CD4-positive, CD25-positive, alpha-beta regulatory T cell (primary cell): Measurements from ENCODE around the gene UBE2U. TPM values are rescaled to one million over a fixed set of nuclear protein-coding genes. Genes with fewer than 3 reads are reported as not detected.

Experiments
- ATAC-seq, 2 donors: fragments of 150-1000 bp; cut with Tn5 transposase; one replicate each; pipeline ENCODE4 v1.10.0; 2021; ENCODE audit warnings: low read depth in 2 of 2, moderate number of reproducible peaks in 2 of 2, moderate library complexity in 1 of 2
- DNase-seq, 3 donors: peaks; one replicate each; pipeline versions ENCODE4 v3.0.0 to v3.0.0-alpha.2; 2012 to 2022; ENCODE audit warnings: mixed read lengths in 1 of 3
- H3K27ac ChIP-seq: one replicate; pipeline ENCODE4 v1.7.0; 2013; ENCODE audit warnings: mild to moderate bottlenecking, low read length; ENCODE audit not compliant: insufficient read depth, poor library complexity, severe bottlenecking
- H3K27me3 ChIP-seq: one replicate; pipeline ENCODE4 v1.7.0; 2013; ENCODE audit warnings: low read length; ENCODE audit not compliant: control insufficient read depth, insufficient read depth
- H3K36me3 ChIP-seq: one replicate; pipeline ENCODE4 v1.7.0; 2013; ENCODE audit warnings: mild to moderate bottlenecking, low read length, moderate library complexity; ENCODE audit not compliant: control insufficient read depth, insufficient read depth
- H3K4me1 ChIP-seq: 2 replicates; pipeline ENCODE4 v1.7.0; 2013; ENCODE audit warnings: mild to moderate bottlenecking, low read length; ENCODE audit not compliant: insufficient read depth, control insufficient read depth, poor library complexity, severe bottlenecking
- H3K4me3 ChIP-seq: one replicate; pipeline ENCODE4 v1.7.0; 2013; ENCODE audit warnings: low read depth, mild to moderate bottlenecking, low read length, moderate library complexity
- H3K9me3 ChIP-seq, 2 experiments: 1 replicate in 1 of 2; 2 replicates in 1 of 2; pipeline ENCODE4 v1.7.0; 2013; ENCODE audit warnings: low read length in 2 of 2, mild to moderate bottlenecking in 1 of 2, moderate library complexity in 1 of 2; ENCODE audit not compliant: control insufficient read depth in 2 of 2
- H3K27ac Mint-ChIP-seq, 3 donors: one replicate each; pipeline ENCODE4 v1.8.0; 2020 to 2022; ENCODE audit warnings: mild to moderate bottlenecking in 3 of 3, mixed read lengths in 3 of 3, moderate library complexity in 2 of 3
- H3K27me3 Mint-ChIP-seq: one replicate; pipeline ENCODE4 v1.8.0; 2022; ENCODE audit warnings: mild to moderate bottlenecking, mixed read lengths
- H3K36me3 Mint-ChIP-seq: one replicate; pipeline ENCODE4 v1.8.0; 2020; ENCODE audit warnings: mixed read lengths
- H3K4me1 Mint-ChIP-seq, 4 donors: one replicate each; pipeline ENCODE4 v1.8.0; 2020 to 2022; ENCODE audit warnings: mixed read lengths in 4 of 4, mild to moderate bottlenecking in 1 of 4
- H3K4me3 Mint-ChIP-seq, 4 donors: one replicate each; pipeline ENCODE4 v1.8.0; 2020 to 2022; ENCODE audit warnings: mild to moderate bottlenecking in 4 of 4, mixed read lengths in 4 of 4, moderate library complexity in 3 of 4
- H3K9me3 Mint-ChIP-seq, 7 donors: one replicate each; pipeline ENCODE4 v1.8.0; 2020 to 2022; ENCODE audit warnings: mixed read lengths in 7 of 7, mild to moderate bottlenecking in 3 of 7, moderate library complexity in 2 of 7
- polyA plus RNA-seq, 4 donors: library from polyadenylated mRNA; unstranded; fragments of 300-500 nt; fragmentation: Illumina TruSeq; gene quantifications; one replicate each; pipeline ENCODE4 v1.2.3, GENCODE V29; 2021
- total RNA-seq: library from RNA; stranded (reverse); gene quantifications from one replicate; pipeline ENCODE4 v1.2.3, GENCODE V29; 2022

UBE2U gene
- total and polyA plus RNA-seq, 5 donors from 2014 or later = not detected

DNA sequence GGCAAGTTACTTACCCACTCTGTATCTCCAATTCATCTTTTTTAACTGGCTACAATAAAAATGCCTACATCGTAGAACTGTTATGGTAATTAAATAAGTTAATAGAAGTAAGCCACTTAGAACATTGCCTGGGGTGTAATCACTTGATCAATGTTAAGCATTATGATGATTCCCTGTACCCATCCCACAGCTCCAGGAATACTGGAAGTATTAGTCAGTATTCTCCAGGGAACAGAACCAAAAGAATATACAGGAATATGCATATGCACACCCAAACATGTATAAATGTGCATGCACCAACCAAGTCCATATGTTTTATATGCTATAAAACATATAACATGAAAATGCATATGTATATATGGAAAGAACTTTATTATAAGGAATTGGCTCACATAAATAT is 107.3 kb downstream of the UBE2U start:
- no peaks in the 10 kb centered on the region for H3K4me1 ChIP-seq
- DNase-seq (no peak), ATAC-seq (no peak)
- H3K27me3 ChIP-seq = no peaks in the 10 kb centered on the region
- H3K4me3 Mint-ChIP-seq = no peak overlapping the region
- H3K36me3 Mint-ChIP-seq = no peaks in the 10 kb centered on the region
- no peak overlapping the region for H3K27ac ChIP-seq
- peaks cover 7% of the 10 kb centered on the region for H3K27me3 Mint-ChIP-seq
- no peak overlapping the region for H3K4me3 ChIP-seq
- H3K27ac Mint-ChIP-seq = no peak overlapping the region
- H3K9me3 Mint-ChIP-seq = no peaks in the 10 kb centered on the region
- no peaks in the 10 kb centered on the region for H3K4me1 Mint-ChIP-seq
- no peaks in the 10 kb centered on the region for H3K9me3 ChIP-seq
- no peaks in the 10 kb centered on the region for H3K36me3 ChIP-seq

- H3K9me3 Mint-ChIP-seq = no peaks in the 10 kb centered on the region
- DNase-seq = no peak
- Histone ChIP-seq H3K27me3 (no peaks in the 10 kb centered on the region), H3K27ac (no peak overlapping the region), H3K9me3 (no peaks in the 10 kb centered on the region), H3K36me3 (no peaks in the 10 kb centered on the region), H3K4me1 (no peaks in the 10 kb centered on the region), H3K4me3 (no peak overlapping the region)
- no peak overlapping the region for H3K4me3 Mint-ChIP-seq
- no peak for ATAC-seq
- no peak overlapping the region for H3K27ac Mint-ChIP-seq
- no peaks in the 10 kb centered on the region for H3K36me3 Mint-ChIP-seq
- H3K27me3 Mint-ChIP-seq = peaks cover 12% of the 10 kb centered on the region
- no peaks in the 10 kb centered on the region for H3K4me1 Mint-ChIP-seq
These were observed 109.0 kb downstream of the UBE2U start for GRCh38 chr1:64312431-64312830.

- Histone ChIP-seq H3K27ac (no peak overlapping the region), H3K27me3 (no peaks in the 10 kb centered on the region), H3K36me3 (no peaks in the 10 kb centered on the region), H3K4me1 (no peaks in the 10 kb centered on the region), H3K9me3 (no peaks in the 10 kb centered on the region), H3K4me3 (no peak overlapping the region)
- H3K27ac Mint-ChIP-seq = no peak overlapping the region
- no peak overlapping the region for H3K4me3 Mint-ChIP-seq
- no peaks in the 10 kb centered on the region for H3K36me3 Mint-ChIP-seq
- ATAC-seq (no peak), DNase-seq (no peak)
- H3K27me3 Mint-ChIP-seq = peaks cover 10% of the 10 kb centered on the region
- no peaks in the 10 kb centered on the region for H3K4me1 Mint-ChIP-seq
- H3K9me3 Mint-ChIP-seq = no peaks in the 10 kb centered on the region
These were observed 112.0 kb downstream of the UBE2U start for GRCh38 chr1:64315402-64315801.
